Stomach (tissue), 9 donors: ENCODE measurements around the gene CCNT2. TPM values are rescaled to one million over a fixed set of nuclear protein-coding genes. Genes with fewer than 3 reads are reported as not detected.
"Not testable (repeated sequence)": the region's sequence is repeated elsewhere in the genome, so short reads cannot be mapped to it uniquely, and the experiment has no call there.

ENCODE experiments used
- DNase-seq, 2 donors: peaks; one replicate each; pipeline versions ENCODE4 v3.0.0 to v3.0.0-alpha.2; 2013 to 2019
- H3K27ac ChIP-seq, 5 donors: fragments of 200-600 bp in 4 of 5; sonication (generic) in 4 of 5; one replicate each; pipeline ENCODE4 v1.5.1; 2013 to 2019; ENCODE audit warnings: mild to moderate bottlenecking in 1 of 5, moderate library complexity in 1 of 5
- H3K27me3 ChIP-seq, 3 donors: fragments of 200-600 bp; sonication (generic); one replicate each; pipeline ENCODE4 v1.5.1; 2017 to 2019; ENCODE audit warnings: mixed run types in 1 of 3
- H3K36me3 ChIP-seq, 4 donors: fragments of 200-600 bp; sonication (generic); 1 replicate in 3 of 4; 2 replicates in 1 of 4; pipeline ENCODE4 v1.5.1; 2016 to 2019
- H3K4me1 ChIP-seq, 4 donors: fragments of 200-600 bp; sonication (generic); one replicate each; pipeline ENCODE4 v1.5.1; 2016 to 2019
- H3K4me3 ChIP-seq, 4 donors: fragments of 200-600 bp; sonication (generic) in 3 of 4; one replicate each; pipeline ENCODE4 v1.5.1; 2016 to 2019; ENCODE audit warnings: mild to moderate bottlenecking in 1 of 4
- H3K9me3 ChIP-seq, 4 donors: fragments of 200-600 bp; sonication (generic); one replicate each; pipeline ENCODE4 v1.5.1; 2016 to 2019
- EP300 ChIP-seq: sonication (generic); formaldehyde crosslinking; IDR thresholded peaks from one replicate; pipeline ENCODE4 v1.6.1; 2017; ENCODE audit warnings: antibody characterized with exemption
- POLR2A ChIP-seq, 4 donors: fragments of 450-650 bp; IDR thresholded peaks; one replicate each; pipeline ENCODE4 v1.6.1; 2016; ENCODE audit warnings: antibody characterized with exemption in 4 of 4, control low read depth in 2 of 4, mild to moderate bottlenecking in 1 of 4, moderate library complexity in 1 of 4
- POLR2AphosphoS5 ChIP-seq, 3 donors: sonication (generic); formaldehyde crosslinking; IDR thresholded peaks; one replicate each; pipeline ENCODE4 v1.6.1; 2016; ENCODE audit warnings: antibody characterized with exemption in 3 of 3
- WGBS, 5 donors: extraction: QIAGEN DNeasy Blood & Tissue Kit in 3 of 5; methylation state at CpG; one replicate each; pipeline versions ENCODE4 v1.1.5 to v1.1.7; 2013 to 2018; 5-methylcytosine and 5-hydroxymethylcytosine counted together
- intact Hi-C: fragments of 100-400 bp; cut with DNase I; formaldehyde crosslinking; loops from one replicate; pipeline ENCODE4 v1.15.1; 2023; ENCODE audit warnings: low total_unique reads
- polyA plus RNA-seq, 3 donors: library from polyadenylated mRNA; stranded (reverse); fragments of 200-250 nt; gene quantifications; one replicate each; pipeline ENCODE4 v1.2.3, GENCODE V29; 2013
- total RNA-seq, 5 donors: library from RNA; depleted of rRNA; stranded (reverse); fragments of >200 nt; gene quantifications; one replicate each; pipeline versions ENCODE4 v1.1.0 to v1.2.3, GENCODE V29; 2014 to 2016
- TF ChIP-seq, protein P1 (sequence below), 7 experiments: fragments of 450-650 bp in 4 of 7; fragments of 200-600 bp in 3 of 7; sonication (generic) in 3 of 7; IDR thresholded peaks; one replicate each; pipeline ENCODE4 v1.5.1; 2016 to 2019; ENCODE audit warnings: antibody characterized with exemption in 7 of 7, control low read depth in 2 of 7, mild to moderate bottlenecking in 1 of 7
- donor health status: healthy with polysubstance abuse.
- donor health status: Bipolar disorder and iron deficiency.
- donor health status: healthy.

Gene CCNT2
- total and polyA plus RNA-seq, 8 donors, result 4.4 to 119 (median 17.6) TPM

DNA sequence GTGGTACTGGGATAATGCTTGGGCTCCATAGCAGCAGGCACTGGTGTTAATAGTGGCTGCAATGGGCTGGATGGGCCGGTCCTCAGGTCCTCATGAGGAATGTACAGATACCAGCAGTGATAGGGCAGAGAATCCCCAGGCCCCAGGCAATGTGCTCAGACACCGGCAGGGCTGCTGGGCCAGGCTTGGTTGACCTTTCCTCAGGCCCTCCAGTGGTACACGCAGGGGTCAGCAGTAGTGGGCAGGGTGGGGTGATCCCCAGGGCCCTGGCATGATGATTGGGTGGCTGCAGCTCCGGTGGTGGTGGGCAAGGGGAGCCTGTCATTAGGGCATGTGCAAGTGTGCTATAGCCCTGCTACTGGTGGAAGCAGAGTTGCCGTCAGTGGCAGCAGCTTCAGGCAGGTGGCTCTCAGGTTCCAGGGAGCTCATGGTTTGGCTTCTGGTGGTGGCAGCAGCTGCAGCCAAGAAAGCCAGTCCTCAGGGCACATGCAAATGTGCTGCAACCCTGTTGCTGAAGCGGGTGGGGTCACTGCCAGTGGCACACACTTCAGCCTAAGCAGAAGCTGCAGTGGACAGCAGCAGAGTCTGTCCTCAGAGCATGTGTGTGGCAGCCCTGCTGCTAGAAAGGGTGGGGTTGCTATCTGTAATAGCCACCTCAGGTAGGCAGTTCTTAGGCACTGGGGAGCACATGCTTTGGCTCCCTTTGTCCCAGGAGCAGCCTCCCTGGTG, 56.8 kb downstream of the CCNT2 start:
- Histone ChIP-seq H3K9me3 (peaks cover 0 to 22% (median 13%) of the 10 kb centered on the region in 4 donors), H3K4me3 (no peak overlapping the region), H3K36me3 (no peaks in the 10 kb centered on the region), H3K27ac (no peak overlapping the region), H3K27me3 (no peaks in the 10 kb centered on the region), H3K4me1 (no peaks in the 10 kb centered on the region)
- TF ChIP-seq, protein P1, sequence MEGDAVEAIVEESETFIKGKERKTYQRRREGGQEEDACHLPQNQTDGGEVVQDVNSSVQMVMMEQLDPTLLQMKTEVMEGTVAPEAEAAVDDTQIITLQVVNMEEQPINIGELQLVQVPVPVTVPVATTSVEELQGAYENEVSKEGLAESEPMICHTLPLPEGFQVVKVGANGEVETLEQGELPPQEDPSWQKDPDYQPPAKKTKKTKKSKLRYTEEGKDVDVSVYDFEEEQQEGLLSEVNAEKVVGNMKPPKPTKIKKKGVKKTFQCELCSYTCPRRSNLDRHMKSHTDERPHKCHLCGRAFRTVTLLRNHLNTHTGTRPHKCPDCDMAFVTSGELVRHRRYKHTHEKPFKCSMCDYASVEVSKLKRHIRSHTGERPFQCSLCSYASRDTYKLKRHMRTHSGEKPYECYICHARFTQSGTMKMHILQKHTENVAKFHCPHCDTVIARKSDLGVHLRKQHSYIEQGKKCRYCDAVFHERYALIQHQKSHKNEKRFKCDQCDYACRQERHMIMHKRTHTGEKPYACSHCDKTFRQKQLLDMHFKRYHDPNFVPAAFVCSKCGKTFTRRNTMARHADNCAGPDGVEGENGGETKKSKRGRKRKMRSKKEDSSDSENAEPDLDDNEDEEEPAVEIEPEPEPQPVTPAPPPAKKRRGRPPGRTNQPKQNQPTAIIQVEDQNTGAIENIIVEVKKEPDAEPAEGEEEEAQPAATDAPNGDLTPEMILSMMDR (IDR thresholded peaks at IDR 0.05), result no peak
- TF ChIP-seq POLR2A (IDR thresholded peaks at IDR 0.05) (no peak), EP300 (no peak), POLR2AphosphoS5 (IDR thresholded peaks at IDR 0.05) (no peak)
- intact Hi-C loops, result no loop called here
- no peak for DNase-seq
- 81 to 89% (median 88%) methylated on average over 4 to 6 of the region's 6 CpGs for WGBS, 5 donors

DNA sequence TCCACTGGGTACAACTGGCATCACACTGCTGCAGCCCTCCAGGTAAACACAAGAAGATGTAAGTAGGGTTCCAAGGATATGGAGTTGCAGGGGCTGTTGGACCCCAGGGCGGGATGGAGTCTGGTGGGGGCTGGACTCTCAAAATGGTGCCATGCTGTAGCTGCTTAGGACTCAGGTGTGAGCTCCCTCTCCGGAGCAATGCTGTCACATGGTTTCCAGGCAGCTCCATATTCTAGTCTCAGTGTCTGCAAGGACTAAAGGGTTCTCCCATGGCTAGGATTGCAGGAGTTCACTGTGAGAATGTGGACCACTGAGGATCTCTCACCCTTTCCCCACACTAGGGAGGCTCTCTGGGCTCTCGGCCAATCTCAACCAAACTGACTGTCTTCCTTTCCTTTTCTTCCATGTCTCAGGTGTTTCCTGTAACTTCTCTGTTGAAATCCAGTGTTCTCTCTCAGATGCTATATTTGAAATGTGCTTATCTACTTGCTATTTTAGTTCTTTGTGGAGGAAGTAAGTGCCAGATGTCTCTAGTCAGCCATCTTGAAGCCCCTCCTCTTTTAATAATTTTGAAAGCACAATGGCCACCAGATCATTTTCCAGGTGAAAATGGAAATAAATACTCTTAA, 57.6 kb downstream of the CCNT2 start:
- H3K27ac ChIP-seq, result no peak overlapping the region
- H3K36me3 ChIP-seq, result no peaks in the 10 kb centered on the region
- no peaks in the 10 kb centered on the region for H3K27me3 ChIP-seq
- peak in 1 of 2 donors; percentile 14 for DNase-seq
- no peak overlapping the region for H3K4me3 ChIP-seq
- WGBS, 5 donors, result 65 to 79% (median 74%) methylated on average over 1 to 3 of the region's 3 CpGs
- H3K9me3 ChIP-seq, result peaks cover 0 to 22% (median 13%) of the 10 kb centered on the region in 4 donors
- H3K4me1 ChIP-seq, result no peaks in the 10 kb centered on the region
- intact Hi-C loops, result no loop called here
- TF ChIP-seq, protein P1 (IDR thresholded peaks at IDR 0.05), result no peak
- TF ChIP-seq POLR2AphosphoS5 (IDR thresholded peaks at IDR 0.05) (no peak), EP300 (no peak), POLR2A (IDR thresholded peaks at IDR 0.05) (no peak)

DNA sequence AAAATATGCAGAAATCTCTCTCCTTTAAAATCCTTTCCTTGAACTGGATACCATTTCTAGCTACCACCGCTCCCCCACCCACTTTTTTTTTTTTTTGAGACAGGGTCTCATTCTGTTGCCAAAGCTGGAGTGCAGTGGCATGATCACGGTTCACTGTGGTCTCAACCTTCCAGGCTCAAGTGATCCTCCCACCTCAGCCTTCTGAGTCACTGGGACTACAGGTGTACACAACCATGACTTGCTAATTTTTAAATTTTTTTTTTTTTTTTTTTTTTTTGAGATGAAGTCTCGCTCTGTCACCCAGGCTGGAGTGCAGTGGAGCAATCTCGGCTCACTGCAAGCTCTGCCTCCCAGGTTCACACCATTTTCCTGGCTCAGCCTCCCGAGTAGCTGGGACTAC, 58.5 kb downstream of the CCNT2 start:
- intact Hi-C loops, DNase-seq, H3K27ac ChIP-seq, H3K4me3 ChIP-seq, H3K4me1 ChIP-seq, H3K27me3 ChIP-seq, H3K36me3 ChIP-seq: not testable (repeated sequence)
- peaks cover 0 to 22% (median 13%) of the 10 kb centered on the region in 4 donors for H3K9me3 ChIP-seq
- WGBS, 5 donors, result 91 to 100% (median 92%) methylated on average over 4 to 5 of the region's 5 CpGs

DNA sequence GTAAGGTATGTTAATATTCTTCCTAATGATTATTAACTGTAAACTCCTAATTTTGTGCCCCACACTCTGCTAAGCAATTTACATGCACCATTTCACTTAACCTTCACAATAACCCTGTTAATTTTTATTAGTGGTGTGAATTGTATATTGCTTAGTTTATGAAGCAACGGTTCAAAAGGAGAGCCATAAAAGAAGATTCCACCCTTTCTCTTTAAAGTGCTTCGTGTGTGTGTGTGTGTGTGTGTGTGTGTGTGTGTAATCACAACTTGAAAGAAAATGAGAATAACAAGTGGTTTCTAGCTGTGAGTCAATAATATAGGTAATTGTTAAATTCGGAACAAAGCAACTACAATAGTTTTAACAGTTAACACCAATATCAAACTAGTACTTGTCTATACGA, 60.6 kb downstream of the CCNT2 start:
- WGBS, 5 donors, result 80 to 91% (median 84%) methylated on average over 4 of the region's 4 CpGs
- H3K4me1 ChIP-seq, result no peaks in the 10 kb centered on the region
- no peak for DNase-seq
- intact Hi-C loops, result no loop called here
- no peaks in the 10 kb centered on the region for H3K27me3 ChIP-seq
- TF ChIP-seq EP300 (no peak), POLR2AphosphoS5 (IDR thresholded peaks at IDR 0.05) (no peak), POLR2A (IDR thresholded peaks at IDR 0.05) (no peak)
- TF ChIP-seq, protein P1 (IDR thresholded peaks at IDR 0.05), result no peak
- H3K36me3 ChIP-seq, result no peaks in the 10 kb centered on the region
- H3K9me3 ChIP-seq, result peaks cover 0 to 10% (median 4%) of the 10 kb centered on the region in 4 donors
- H3K4me3 ChIP-seq, result no peak overlapping the region
- no peak overlapping the region for H3K27ac ChIP-seq

DNA sequence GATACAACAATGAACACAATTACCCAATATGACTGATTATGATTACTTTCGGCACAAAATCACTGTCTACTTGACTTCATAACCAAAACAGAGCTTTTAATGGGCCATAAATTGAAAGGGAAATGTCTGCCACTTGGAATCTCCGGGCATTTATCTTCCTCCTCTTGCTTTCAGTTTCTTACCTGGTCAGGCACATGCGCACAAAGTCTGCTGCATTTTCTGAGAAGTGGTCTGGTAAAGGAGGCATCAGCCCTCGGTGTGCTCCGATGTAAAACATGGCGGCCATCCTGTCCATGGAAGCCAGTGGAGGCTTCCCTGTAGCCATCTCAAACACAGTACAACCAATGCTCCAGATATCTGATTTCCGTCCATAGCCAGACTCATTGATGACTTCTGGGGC, 62.0 kb downstream of the CCNT2 start:
- no peak overlapping the region for H3K27ac ChIP-seq
- TF ChIP-seq POLR2AphosphoS5 (IDR thresholded peaks at IDR 0.05) (no peak), EP300 (no peak), POLR2A (IDR thresholded peaks at IDR 0.05) (no peak)
- TF ChIP-seq, protein P1 (IDR thresholded peaks at IDR 0.05), result no peak
- intact Hi-C loops, result no loop called here
- H3K4me3 ChIP-seq, result no peak overlapping the region
- no peaks in the 10 kb centered on the region for H3K4me1 ChIP-seq
- no peaks in the 10 kb centered on the region for H3K36me3 ChIP-seq
- H3K9me3 ChIP-seq, result no peaks in the 10 kb centered on the region
- H3K27me3 ChIP-seq, result no peaks in the 10 kb centered on the region
- no peak for DNase-seq
- 93 to 99% (median 94%) methylated on average over 7 of the region's 7 CpGs for WGBS, 5 donors
